Measurements from ENCODE around the gene ZNF664.
"Not testable (repeated sequence)": the region's sequence is repeated elsewhere in the genome, so short reads cannot be mapped to it uniquely, and the experiment has no call there.

ZNF664 gene

GRCh38 chr12:123942911-123943648, 29.9 kb upstream of the ZNF664 start:
- Histone ChIP-seq H3K27ac (ENCODE audit: low read length) (no peak overlapping the region), H3K36me3 (ENCODE audit: control insufficient read depth in 1 of 2, insufficient read depth in 2 of 2, low read length in 2 of 2) (peaks cover 28 to 64% of the 10 kb centered on the region in 2 donors), H3K4me3 (ENCODE audit: low read depth in 1 of 2, low read length in 2 of 2) (no peak overlapping the region)

GRCh38 chr12:123943816-123944215, 29.2 kb upstream of the ZNF664 start:
- Histone ChIP-seq H3K36me3 (ENCODE audit: control insufficient read depth in 1 of 2, insufficient read depth in 2 of 2, low read length in 2 of 2) (peaks cover 28 to 64% of the 10 kb centered on the region in 2 donors), H3K27me3 (ENCODE audit: low read depth, low read length) (no peaks in the 10 kb centered on the region), H3K4me3 (ENCODE audit: low read depth in 1 of 2, low read length in 2 of 2) (no peak overlapping the region), H3K4me1 (ENCODE audit: control insufficient read depth in 1 of 2, insufficient read depth in 2 of 2, low read length in 2 of 2) (no peaks in the 10 kb centered on the region), H3K27ac (ENCODE audit: low read length) (no peak overlapping the region), H3K9me3 (ENCODE audit: control insufficient read depth in 1 of 2, low read length in 2 of 2) (no peaks in the 10 kb centered on the region)

More at GRCh38 chr12:123942911-123943648, 29.9 kb upstream of the ZNF664 start:
- no peaks in the 10 kb centered on the region for H3K27me3 ChIP-seq (ENCODE audit: low read depth, low read length)
- no peaks in the 10 kb centered on the region for H3K9me3 ChIP-seq (ENCODE audit: control insufficient read depth in 1 of 2, low read length in 2 of 2)
- H3K4me1 ChIP-seq (ENCODE audit: control insufficient read depth in 1 of 2, insufficient read depth in 2 of 2, low read length in 2 of 2), result no peaks in the 10 kb centered on the region

GRCh38 chr12:123944696-123945095, 28.3 kb upstream of the ZNF664 start:
- H3K4me1 ChIP-seq (ENCODE audit: control insufficient read depth in 1 of 2, insufficient read depth in 2 of 2, low read length in 2 of 2), result peaks cover 0 to 1% of the 10 kb centered on the region in 2 donors
- no peak overlapping the region for H3K27ac ChIP-seq (ENCODE audit: low read length)
- no peaks in the 10 kb centered on the region for H3K9me3 ChIP-seq (ENCODE audit: control insufficient read depth in 1 of 2, low read length in 2 of 2)
- peaks cover 24 to 55% of the 10 kb centered on the region in 2 donors for H3K36me3 ChIP-seq (ENCODE audit: control insufficient read depth in 1 of 2, insufficient read depth in 2 of 2, low read length in 2 of 2)
- no peak overlapping the region for H3K4me3 ChIP-seq (ENCODE audit: low read depth in 1 of 2, low read length in 2 of 2)
- no peaks in the 10 kb centered on the region for H3K27me3 ChIP-seq (ENCODE audit: low read depth, low read length)

GRCh38 chr12:123945287-123946151, 27.5 kb upstream of the ZNF664 start:
- Histone ChIP-seq H3K27me3 (ENCODE audit: low read depth, low read length) (no peaks in the 10 kb centered on the region), H3K36me3 (ENCODE audit: control insufficient read depth in 1 of 2, insufficient read depth in 2 of 2, low read length in 2 of 2) (peaks cover 16 to 47% of the 10 kb centered on the region in 2 donors)

GRCh38 chr12:123946152-123946515, 26.9 kb upstream of the ZNF664 start:
- no peak overlapping the region for H3K4me3 ChIP-seq (ENCODE audit: low read depth in 1 of 2, low read length in 2 of 2)
- no peaks in the 10 kb centered on the region for H3K27me3 ChIP-seq (ENCODE audit: low read depth, low read length)
- peaks cover 0 to 4% of the 10 kb centered on the region in 2 donors for H3K4me1 ChIP-seq (ENCODE audit: control insufficient read depth in 1 of 2, insufficient read depth in 2 of 2, low read length in 2 of 2)
- H3K9me3 ChIP-seq (ENCODE audit: control insufficient read depth in 1 of 2, low read length in 2 of 2), result no peaks in the 10 kb centered on the region
- H3K27ac ChIP-seq (ENCODE audit: low read length), result no peak overlapping the region
- peaks cover 16 to 43% of the 10 kb centered on the region in 2 donors for H3K36me3 ChIP-seq (ENCODE audit: control insufficient read depth in 1 of 2, insufficient read depth in 2 of 2, low read length in 2 of 2)

More at GRCh38 chr12:123945287-123946151, 27.5 kb upstream of the ZNF664 start:
- H3K27ac ChIP-seq (ENCODE audit: low read length), result no peak overlapping the region
- peaks cover 0 to 4% of the 10 kb centered on the region in 2 donors for H3K4me1 ChIP-seq (ENCODE audit: control insufficient read depth in 1 of 2, insufficient read depth in 2 of 2, low read length in 2 of 2)
- no peaks in the 10 kb centered on the region for H3K9me3 ChIP-seq (ENCODE audit: control insufficient read depth in 1 of 2, low read length in 2 of 2)
- H3K4me3 ChIP-seq (ENCODE audit: low read depth in 1 of 2, low read length in 2 of 2), result no peak overlapping the region

GRCh38 chr12:123946516-123947505, 26.2 kb upstream of the ZNF664 start:
- H3K4me3 ChIP-seq (ENCODE audit: low read depth in 1 of 2, low read length in 2 of 2); H3K27ac ChIP-seq (ENCODE audit: low read length); H3K27me3 ChIP-seq (ENCODE audit: low read depth, low read length); H3K9me3 ChIP-seq (ENCODE audit: control insufficient read depth in 1 of 2, low read length in 2 of 2); H3K4me1 ChIP-seq (ENCODE audit: control insufficient read depth in 1 of 2, insufficient read depth in 2 of 2, low read length in 2 of 2): not testable (repeated sequence)
- peaks cover 13 to 36% of the 10 kb centered on the region in 2 donors for H3K36me3 ChIP-seq (ENCODE audit: control insufficient read depth in 1 of 2, insufficient read depth in 2 of 2, low read length in 2 of 2)

GRCh38 chr12:123947531-123947930, 25.5 kb upstream of the ZNF664 start:
- H3K4me3 ChIP-seq (ENCODE audit: low read depth in 1 of 2, low read length in 2 of 2); H3K9me3 ChIP-seq (ENCODE audit: control insufficient read depth in 1 of 2, low read length in 2 of 2); H3K27me3 ChIP-seq (ENCODE audit: low read depth, low read length); H3K27ac ChIP-seq (ENCODE audit: low read length): not testable (repeated sequence)
- H3K4me1 ChIP-seq (ENCODE audit: control insufficient read depth in 1 of 2, insufficient read depth in 2 of 2, low read length in 2 of 2), result peaks cover 4 to 11% of the 10 kb centered on the region in 2 donors
- H3K36me3 ChIP-seq (ENCODE audit: control insufficient read depth in 1 of 2, insufficient read depth in 2 of 2, low read length in 2 of 2), result peaks cover 6 to 29% of the 10 kb centered on the region in 2 donors

GRCh38 chr12:123948401-123948795, 24.6 kb upstream of the ZNF664 start:
- no peaks in the 10 kb centered on the region for H3K27me3 ChIP-seq (ENCODE audit: low read depth, low read length)
- no peak overlapping the region for H3K4me3 ChIP-seq (ENCODE audit: low read depth in 1 of 2, low read length in 2 of 2)
- no peaks in the 10 kb centered on the region for H3K9me3 ChIP-seq (ENCODE audit: control insufficient read depth in 1 of 2, low read length in 2 of 2)
- no peak overlapping the region for H3K27ac ChIP-seq (ENCODE audit: low read length)
- H3K4me1 ChIP-seq (ENCODE audit: control insufficient read depth in 1 of 2, insufficient read depth in 2 of 2, low read length in 2 of 2), result peaks cover 4 to 11% of the 10 kb centered on the region in 2 donors
- H3K36me3 ChIP-seq (ENCODE audit: control insufficient read depth in 1 of 2, insufficient read depth in 2 of 2, low read length in 2 of 2), result peaks cover 0 to 20% of the 10 kb centered on the region in 2 donors

GRCh38 chr12:123948796-123949769, 23.9 kb upstream of the ZNF664 start:
- H3K4me3 ChIP-seq (ENCODE audit: low read depth in 1 of 2, low read length in 2 of 2), result no peak overlapping the region
- no peaks in the 10 kb centered on the region for H3K9me3 ChIP-seq (ENCODE audit: control insufficient read depth in 1 of 2, low read length in 2 of 2)
- peaks cover 4 to 11% of the 10 kb centered on the region in 2 donors for H3K4me1 ChIP-seq (ENCODE audit: control insufficient read depth in 1 of 2, insufficient read depth in 2 of 2, low read length in 2 of 2)
- peaks cover 0 to 14% of the 10 kb centered on the region in 2 donors for H3K36me3 ChIP-seq (ENCODE audit: control insufficient read depth in 1 of 2, insufficient read depth in 2 of 2, low read length in 2 of 2)
- no peak overlapping the region for H3K27ac ChIP-seq (ENCODE audit: low read length)
- no peaks in the 10 kb centered on the region for H3K27me3 ChIP-seq (ENCODE audit: low read depth, low read length)

- H3K27me3 ChIP-seq (ENCODE audit: low read depth, low read length), result no peaks in the 10 kb centered on the region
- no peaks in the 10 kb centered on the region for H3K9me3 ChIP-seq (ENCODE audit: control insufficient read depth in 1 of 2, low read length in 2 of 2)
- H3K36me3 ChIP-seq (ENCODE audit: control insufficient read depth in 1 of 2, insufficient read depth in 2 of 2, low read length in 2 of 2), result peaks cover 0 to 7% of the 10 kb centered on the region in 2 donors
- H3K27ac ChIP-seq (ENCODE audit: low read length), result no peak overlapping the region
- H3K4me3 ChIP-seq (ENCODE audit: low read depth in 1 of 2, low read length in 2 of 2), result no peak overlapping the region
- H3K4me1 ChIP-seq (ENCODE audit: control insufficient read depth in 1 of 2, insufficient read depth in 2 of 2, low read length in 2 of 2), result peaks cover 4 to 11% of the 10 kb centered on the region in 2 donors
These were observed 23.2 kb upstream of the ZNF664 start for GRCh38 chr12:123949770-123950165.
